Endothelial cell of umbilical vein (primary cell): ENCODE measurements around the gene ELP4.
"Not testable (repeated sequence)": the region's sequence is repeated elsewhere in the genome, so short reads cannot be mapped to it uniquely, and the experiment has no call there.

ENCODE experiments used
- CTCF ChIP-seq, 2 donors: IDR thresholded peaks; 1 replicate in 1 of 2; 2 replicates in 1 of 2; pipeline ENCODE4 v1.5.1; 2011; ENCODE audit warnings: low read length in 2 of 2, mild to moderate bottlenecking in 2 of 2, moderate library complexity in 2 of 2, control low read depth in 1 of 2, inconsistent platforms in 1 of 2, low read depth in 1 of 2; ENCODE audit not compliant: insufficient read depth in 1 of 2; ENCODE audit errors: extremely low read depth in 1 of 2
- EZH2 ChIP-seq: IDR thresholded peaks from 2 replicates; pipeline ENCODE4 v1.6.1; 2012; ENCODE audit warnings: borderline replicate concordance, low read depth, mild to moderate bottlenecking, moderate library complexity, low read length, inconsistent platforms; ENCODE audit not compliant: severe bottlenecking
- POLR2A ChIP-seq: IDR thresholded peaks from 2 replicates; pipeline ENCODE4 v1.6.1; 2012; ENCODE audit warnings: low read depth, mild to moderate bottlenecking, control low read depth, low read length
- POLR2AphosphoS5 ChIP-seq: IDR thresholded peaks from 2 replicates; pipeline ENCODE4 v1.6.1; 2012; ENCODE audit warnings: low read depth, mild to moderate bottlenecking, control low read depth, low read length, moderate library complexity; ENCODE audit not compliant: insufficient read depth

GRCh38 chr11:31574133-31574532 is 64.6 kb downstream of the ELP4 start:
- not testable (repeated sequence) for TF ChIP-seq CTCF (IDR thresholded peaks at IDR 0.05; ENCODE audit: extremely low read depth in 1 of 2, insufficient read depth in 1 of 2, low read depth in 1 of 2, low read length in 2 of 2); POLR2AphosphoS5; POLR2A; EZH2
